Measurements from ENCODE around the gene ZNF423. TPM values are rescaled to one million over a fixed set of nuclear protein-coding genes. Genes with fewer than 3 reads are reported as not detected.

The ZNF423 gene
- total and polyA plus RNA-seq, 2 experiments from 2014 or later = 14.9 to 41.8 TPM

GRCh38 chr16:49746545-49746944 lies 109.4 kb downstream of the ZNF423 start:
- ATAC-seq (no peak), DNase-seq (ENCODE audit: low spot score) (no peak)
- no peak for TF ChIP-seq ZNF462 (CRISPR knock-in tag; IDR thresholded peaks at IDR 0.05)
- TF ChIP-seq NANOG (IDR thresholded peaks at IDR 0.05; ENCODE audit: borderline replicate concordance) = no peak
- TF ChIP-seq ZNF114 (CRISPR knock-in tag; IDR thresholded peaks at IDR 0.05) = no peak
- no peak for TF ChIP-seq POLR2AphosphoS5 (IDR thresholded peaks at IDR 0.05; ENCODE audit: low read depth)
- no peak for TF ChIP-seq ZNF331 (CRISPR knock-in tag; IDR thresholded peaks at IDR 0.05; ENCODE audit: low read depth)
- TF ChIP-seq EZH2phosphoT487 (IDR thresholded peaks at IDR 0.05; ENCODE audit: unreplicated experiment) = no peak
- TF ChIP-seq CREB1 (CRISPR knock-in tag; IDR thresholded peaks at IDR 0.05; ENCODE audit: low read depth) = no peak
- no peak for TF ChIP-seq EZH2 (IDR thresholded peaks at IDR 0.05; ENCODE audit: low read depth, unreplicated experiment)
- no peak for TF ChIP-seq STAT1 (IDR thresholded peaks at IDR 0.05; ENCODE audit: unreplicated experiment)
- no peak for TF ChIP-seq ETS1 (IDR thresholded peaks at IDR 0.05)
- TF ChIP-seq REST (IDR thresholded peaks at IDR 0.05; ENCODE audit: unreplicated experiment) = no peak
- Histone ChIP-seq H3K27me3 (ENCODE audit: insufficient read depth) (no peaks in the 10 kb centered on the region), H3K4me2 (no peak overlapping the region), H3K4me1 (ENCODE audit: insufficient read depth) (peaks cover 19% of the 10 kb centered on the region), H4K20me1 (replicated peaks; ENCODE audit: insufficient read depth) (no peaks in the 10 kb centered on the region; the same call in 1 of the 2 replicates), H3F3A (replicated peaks; ENCODE audit: low read depth) (peaks cover 6% of the 10 kb centered on the region; the same call in 1 of the 2 replicates), H3K79me2 (replicated peaks; ENCODE audit: insufficient read depth) (peaks cover 36% of the 10 kb centered on the region), H3K9me2 (ENCODE audit: insufficient read depth) (no peaks in the 10 kb centered on the region), H3K4me3 (no peak overlapping the region), H3K27ac (ENCODE audit: low read depth) (no peak overlapping the region), H3K36me3 (ENCODE audit: insufficient read depth) (no peaks in the 10 kb centered on the region), H2AFZ (no peak overlapping the region)
- no peaks in the 10 kb centered on the region for H3K36me3 Mint-ChIP-seq (ENCODE audit: low read depth)
- H3K9me3 Mint-ChIP-seq = no peaks in the 10 kb centered on the region
- H3K27me3 Mint-ChIP-seq (ENCODE audit: insufficient read depth, low read depth, poor library complexity) = peaks cover 17% of the 10 kb centered on the region
- peaks cover 67% of the 10 kb centered on the region for H3K4me1 Mint-ChIP-seq
- H3K4me3 Mint-ChIP-seq = no peak overlapping the region
- no peak overlapping the region for H3K27ac Mint-ChIP-seq
